ENCODE measurements around the gene PRKD1. TPM values are rescaled to one million over a fixed set of nuclear protein-coding genes. Genes with fewer than 3 reads are reported as not detected.

PRKD1 gene
- total RNA-seq, 1 donor from 2014 or later: 6.7 TPM

- Mint-ChIP-seq H3K36me3 (ENCODE audit: low read depth) (no peaks in the 10 kb centered on the region), H3K4me1 (no peaks in the 10 kb centered on the region), H3K27me3 (no peaks in the 10 kb centered on the region), H3K27ac (no peak overlapping the region), H3K4me3 (no peak overlapping the region), H3K9me3 (no peaks in the 10 kb centered on the region)
- no peak for ATAC-seq (ENCODE audit: low read depth)
- POLR2A ChIA-PET: no interaction called here
- no peak for TF ChIP-seq CTCF (IDR thresholded peaks at IDR 0.05)
- intact Hi-C loops (cut with micrococcal nuclease): no loop called here
- DNase-seq: no peak
- CTCF ChIA-PET: no interaction called here
These were observed 106.9 kb downstream of the PRKD1 start for GRCh38 chr14:29820785-29821184.

DNA sequence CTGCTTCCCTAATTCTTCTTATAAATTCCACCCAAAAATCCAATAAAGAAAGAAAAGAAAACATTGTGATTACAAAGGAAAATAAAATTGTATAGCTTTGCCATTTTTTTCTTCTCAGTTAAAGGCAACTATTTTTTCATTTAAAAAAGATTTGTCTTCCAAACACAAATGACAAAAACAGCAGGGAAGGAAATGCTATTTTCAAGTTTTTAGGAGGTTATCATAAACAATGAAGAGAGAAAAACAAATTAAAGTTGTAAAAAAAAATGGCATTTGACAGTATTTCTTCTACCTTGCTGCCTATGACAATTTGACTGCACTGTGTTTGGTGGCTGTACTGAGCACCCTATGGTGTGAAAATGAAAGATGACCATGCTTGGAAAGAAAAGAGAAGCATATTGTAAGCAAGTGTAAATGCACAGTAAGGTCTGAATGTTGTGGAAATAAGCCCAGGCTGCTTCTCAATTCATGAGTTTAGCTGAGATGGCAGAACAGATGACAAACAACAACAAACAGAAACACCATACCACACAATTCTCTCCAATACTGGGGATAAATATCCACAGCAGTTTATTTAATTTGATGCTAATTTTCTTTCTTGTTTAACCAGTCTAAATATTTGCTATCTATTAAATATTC, 109.8 kb downstream of the PRKD1 start:
- Mint-ChIP-seq H3K36me3 (ENCODE audit: low read depth) (no peaks in the 10 kb centered on the region), H3K27me3 (no peaks in the 10 kb centered on the region), H3K27ac (no peak overlapping the region), H3K4me3 (no peak overlapping the region), H3K9me3 (peaks cover 2% of the 10 kb centered on the region), H3K4me1 (no peaks in the 10 kb centered on the region)
- no peak for DNase-seq
- ChIA-PET CTCF (no interaction called here), POLR2A (no interaction called here)
- ATAC-seq (ENCODE audit: low read depth): no peak
- TF ChIP-seq CTCF (IDR thresholded peaks at IDR 0.05): no peak
- intact Hi-C loops (cut with micrococcal nuclease): no loop called here

- H3K27ac Mint-ChIP-seq: no peak overlapping the region
These were observed 112.5 kb downstream of the PRKD1 start for GRCh38 chr14:29815016-29815674.

DNA sequence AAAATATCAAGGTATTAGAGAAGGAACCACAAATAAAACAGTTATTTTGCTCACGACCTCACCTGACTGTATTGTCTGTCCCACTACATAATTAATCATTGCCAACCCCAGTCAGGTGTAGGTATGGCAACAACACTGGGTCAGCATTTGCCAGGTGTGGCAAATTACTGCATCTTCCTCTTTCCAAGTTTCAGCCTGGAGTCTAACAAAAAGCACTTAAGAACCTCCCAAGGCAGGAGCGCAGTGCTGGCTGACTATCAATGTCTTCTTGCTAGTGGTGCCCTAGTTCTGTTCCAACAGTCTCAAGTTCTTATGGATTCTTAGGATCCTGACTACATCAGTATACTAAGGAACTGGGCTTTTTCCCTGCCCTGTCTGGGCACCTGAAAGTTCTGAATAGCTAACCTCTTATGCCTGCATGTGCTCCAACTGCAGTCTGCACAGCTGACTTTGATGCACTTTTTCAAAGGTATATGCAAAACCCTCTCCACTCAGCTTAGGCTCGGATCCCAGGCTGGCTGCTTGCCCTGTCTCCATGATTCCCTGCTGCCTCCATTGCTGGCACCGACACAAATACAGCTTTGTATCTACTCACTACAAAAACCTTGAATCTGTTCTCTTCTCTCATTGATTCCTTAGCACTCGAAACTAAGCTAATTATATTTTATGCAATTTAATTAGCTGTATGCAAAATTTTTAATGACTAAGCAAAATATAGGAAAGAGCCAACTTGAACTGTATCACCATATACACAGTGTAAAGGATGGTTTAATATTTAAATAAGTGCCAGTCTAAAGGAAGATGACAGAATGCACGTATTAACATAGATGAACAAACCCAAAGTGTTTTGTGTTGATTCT, 113.3 kb downstream of the PRKD1 start:
- intact Hi-C loops (cut with micrococcal nuclease): no loop called here
- Mint-ChIP-seq H3K4me3 (no peak overlapping the region), H3K9me3 (peaks cover 2% of the 10 kb centered on the region), H3K36me3 (ENCODE audit: low read depth) (no peaks in the 10 kb centered on the region), H3K4me1 (no peaks in the 10 kb centered on the region), H3K27ac (no peak overlapping the region), H3K27me3 (no peaks in the 10 kb centered on the region)
- TF ChIP-seq CTCF (IDR thresholded peaks at IDR 0.05): no peak
- POLR2A ChIA-PET: no interaction called here
- DNase-seq (no peak), ATAC-seq (ENCODE audit: low read depth) (no peak)
- CTCF ChIA-PET: no interaction called here

More at GRCh38 chr14:29815016-29815674, 112.5 kb downstream of the PRKD1 start:
- no peak for DNase-seq
- TF ChIP-seq CTCF (IDR thresholded peaks at IDR 0.05): no peak
- Mint-ChIP-seq H3K9me3 (peaks cover 2% of the 10 kb centered on the region), H3K4me3 (no peak overlapping the region), H3K4me1 (no peaks in the 10 kb centered on the region), H3K36me3 (ENCODE audit: low read depth) (no peaks in the 10 kb centered on the region), H3K27me3 (no peaks in the 10 kb centered on the region)
- intact Hi-C loops (cut with micrococcal nuclease): no loop called here
- ChIA-PET CTCF (no interaction called here), POLR2A (no interaction called here)
- ATAC-seq (ENCODE audit: low read depth): no peak

DNA sequence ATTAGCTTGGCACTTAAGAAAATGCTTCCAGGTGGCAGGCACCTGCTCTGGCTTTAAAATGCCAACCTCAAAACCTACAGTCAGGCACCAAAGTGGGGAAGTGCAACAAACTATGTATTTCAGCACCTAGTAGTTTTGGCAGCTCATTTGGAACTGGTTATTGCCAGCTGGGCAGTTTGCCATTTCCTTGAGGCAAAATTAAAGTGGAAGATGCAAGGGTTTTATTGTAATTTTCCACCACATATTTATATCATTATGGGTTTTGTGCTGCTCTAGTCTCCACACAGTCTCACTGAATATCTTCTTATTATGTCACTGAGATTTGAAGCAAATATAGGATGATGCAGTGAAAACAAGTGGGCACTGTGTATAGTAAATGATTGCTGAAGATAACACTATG, 117.0 kb downstream of the PRKD1 start:
- CTCF ChIA-PET: interaction anchor here (0.6 kb wide), 1 partner anchor 23 kb away, joined by 3 read pairs; no protein-coding TSS in a partner anchor
- TF ChIP-seq CTCF (IDR thresholded peaks at IDR 0.05): no peak
- POLR2A ChIA-PET: no interaction called here
- Mint-ChIP-seq H3K27ac (no peak overlapping the region), H3K9me3 (peaks cover 2% of the 10 kb centered on the region), H3K27me3 (no peaks in the 10 kb centered on the region), H3K4me1 (peaks cover 5% of the 10 kb centered on the region), H3K4me3 (no peak overlapping the region), H3K36me3 (ENCODE audit: low read depth) (no peaks in the 10 kb centered on the region)
- ATAC-seq (ENCODE audit: low read depth) (no peak), DNase-seq (no peak)
- intact Hi-C loops (cut with micrococcal nuclease): no loop called here

All from activated B cell treated with CpG ODN at 0.5 μM for 24 hours (primary cell).